Caco-2 (cell line): ENCODE data around the gene FBXL16. TPM values are rescaled to one million over a fixed set of nuclear protein-coding genes. Genes with fewer than 3 reads are reported as not detected.

Source experiments
- BruUV-seq: library from RNA; stranded (reverse); fragments of 400-500 nt; replicated peaks from 2 replicates; lab custom pipeline; 2021; lab: Mats Ljungman, UMichigan
- CTCF ChIA-PET: fragments of 300-600 bp; sonication (Branson Sonifier 250); formaldehyde crosslinking; loops from one replicate; lab custom pipeline; 2022; ENCODE audit warnings: antibody characterized with exemption; lab: Charles Lee
- POLR2A ChIA-PET: fragments of 300-600 bp; sonication (Branson Sonifier 250); formaldehyde crosslinking; loops from one replicate; lab custom pipeline; 2022; ENCODE audit warnings: antibody characterized with exemption; lab: Charles Lee
- DNase-seq, 2 experiments: peaks; one replicate each; pipeline versions ENCODE4 v3.0.0 to v3.0.0-alpha.2; 2020 to 2022
- H3K27me3 ChIP-seq: replicated peaks from 2 replicates; pipeline ENCODE4 v1.6.0; 2011; ENCODE audit warnings: low read length; ENCODE audit not compliant: control insufficient read depth, insufficient read depth
- H3K36me3 ChIP-seq: 2 replicates; pipeline ENCODE4 v1.5.1; 2011; ENCODE audit warnings: low read length; ENCODE audit not compliant: control insufficient read depth, insufficient read depth
- H3K4me1 ChIP-seq: fragments of 250-450 bp; sonication (Bioruptor Pico); 2 replicates; pipeline ENCODE4 v1.5.1; 2020; ENCODE audit warnings: mild to moderate bottlenecking
- H3K4me3 ChIP-seq: 2 replicates; pipeline ENCODE4 v1.5.1; 2011; ENCODE audit warnings: low read depth, mild to moderate bottlenecking, control low read depth, low read length
- H3K9me3 ChIP-seq: fragments of 250-450 bp; sonication (Bioruptor Pico); 2 replicates; pipeline ENCODE4 v1.5.1; 2020; ENCODE audit warnings: mild to moderate bottlenecking, moderate library complexity
- H3K27ac Mint-ChIP-seq: one replicate; pipeline ENCODE4 v1.8.0; 2022; ENCODE audit warnings: mixed read lengths; ENCODE audit not compliant: unreplicated experiment
- H3K27me3 Mint-ChIP-seq: one replicate; pipeline ENCODE4 v1.8.0; 2022; ENCODE audit warnings: mixed read lengths; ENCODE audit not compliant: insufficient read depth, unreplicated experiment
- H3K36me3 Mint-ChIP-seq: one replicate; pipeline ENCODE4 v1.8.0; 2022; ENCODE audit warnings: mild to moderate bottlenecking, mixed read lengths; ENCODE audit not compliant: insufficient read depth, unreplicated experiment
- H3K4me1 Mint-ChIP-seq: one replicate; pipeline ENCODE4 v1.8.0; 2022; ENCODE audit warnings: low read depth, mixed read lengths; ENCODE audit not compliant: unreplicated experiment
- H3K4me3 Mint-ChIP-seq: one replicate; pipeline ENCODE4 v1.8.0; 2022; ENCODE audit warnings: mild to moderate bottlenecking, moderate library complexity, mixed read lengths; ENCODE audit not compliant: unreplicated experiment
- H3K9me3 Mint-ChIP-seq: one replicate; pipeline ENCODE4 v1.8.0; 2022; ENCODE audit warnings: mixed read lengths; ENCODE audit not compliant: unreplicated experiment
- intact Hi-C: fragments of 100-400 bp; cut with micrococcal nuclease; formaldehyde crosslinking; loops from one replicate; pipeline ENCODE4 v1.10.0; 2022; ENCODE audit not compliant: unreplicated experiment
- total RNA-seq: library from RNA; stranded (reverse); gene quantifications from 2 replicates; pipeline ENCODE4 v1.2.3, GENCODE V29; 2022
- TF ChIP-seq, protein P1 (sequence below), 2 experiments: fragments of 200-600 bp in 1 of 2; IDR thresholded peaks; 1 replicate in 1 of 2; 2 replicates in 1 of 2; pipeline versions ENCODE4 v1.5.1 to v1.8.0; 2011 to 2022; ENCODE audit warnings: antibody characterized with exemption in 1 of 2, control low read depth in 1 of 2, inconsistent platforms in 1 of 2, low read depth in 1 of 2, low read length in 1 of 2, mild to moderate bottlenecking in 1 of 2, moderate library complexity in 1 of 2; ENCODE audit not compliant: insufficient read depth in 1 of 2, severe bottlenecking in 1 of 2, unreplicated experiment in 1 of 2

The FBXL16 gene
- total RNA-seq, 1 experiment from 2014 or later = 10.5 TPM

DNA sequence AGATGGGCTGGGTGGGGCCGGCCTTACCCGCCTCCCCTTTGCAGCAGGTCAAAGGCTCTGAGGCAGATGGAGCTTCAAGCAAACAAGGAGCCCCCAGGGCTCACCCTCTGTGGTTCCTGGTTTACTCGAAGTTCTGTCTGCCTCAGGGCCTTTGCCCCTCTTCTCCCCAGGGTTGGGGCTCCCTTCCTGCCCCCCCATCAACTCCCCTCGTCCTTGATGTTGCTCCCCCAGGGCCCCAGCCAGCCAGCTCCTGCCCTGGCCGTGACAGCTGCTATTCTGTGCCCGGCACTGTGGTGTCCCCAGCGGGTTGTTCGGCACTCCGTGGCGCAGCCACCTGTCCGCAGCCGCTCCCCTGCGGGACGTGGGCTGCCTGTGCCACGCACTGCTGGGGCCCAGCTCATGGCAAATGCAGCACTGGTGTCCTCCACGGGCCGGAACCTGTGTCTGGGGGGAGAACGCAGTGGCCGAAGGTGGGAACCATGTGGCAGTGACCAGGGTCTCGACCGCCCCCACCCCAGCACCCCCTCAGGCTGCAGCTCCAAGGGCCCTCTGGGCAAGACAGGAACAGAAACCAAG is 5.0 kb upstream of the FBXL16 start:
- Histone ChIP-seq H3K27me3 (no peaks in the 10 kb centered on the region), H3K4me1 (peaks cover 14% of the 10 kb centered on the region), H3K4me3 (no peak overlapping the region), H3K9me3 (no peaks in the 10 kb centered on the region), H3K36me3 (no peaks in the 10 kb centered on the region)
- Mint-ChIP-seq H3K4me1 (peaks cover 7% of the 10 kb centered on the region), H3K27ac (no peak overlapping the region), H3K4me3 (no peak overlapping the region), H3K27me3 (peaks cover 5% of the 10 kb centered on the region), H3K9me3 (no peaks in the 10 kb centered on the region), H3K36me3 (peaks cover 8% of the 10 kb centered on the region)
- DNase-seq = no peak
- intact Hi-C loops = loop anchor here (10.0 kb wide), 1 partner anchor 74 kb away; the partner anchor contains the start of genes CHTF18 and RPUSD1
- TF ChIP-seq, protein P1, sequence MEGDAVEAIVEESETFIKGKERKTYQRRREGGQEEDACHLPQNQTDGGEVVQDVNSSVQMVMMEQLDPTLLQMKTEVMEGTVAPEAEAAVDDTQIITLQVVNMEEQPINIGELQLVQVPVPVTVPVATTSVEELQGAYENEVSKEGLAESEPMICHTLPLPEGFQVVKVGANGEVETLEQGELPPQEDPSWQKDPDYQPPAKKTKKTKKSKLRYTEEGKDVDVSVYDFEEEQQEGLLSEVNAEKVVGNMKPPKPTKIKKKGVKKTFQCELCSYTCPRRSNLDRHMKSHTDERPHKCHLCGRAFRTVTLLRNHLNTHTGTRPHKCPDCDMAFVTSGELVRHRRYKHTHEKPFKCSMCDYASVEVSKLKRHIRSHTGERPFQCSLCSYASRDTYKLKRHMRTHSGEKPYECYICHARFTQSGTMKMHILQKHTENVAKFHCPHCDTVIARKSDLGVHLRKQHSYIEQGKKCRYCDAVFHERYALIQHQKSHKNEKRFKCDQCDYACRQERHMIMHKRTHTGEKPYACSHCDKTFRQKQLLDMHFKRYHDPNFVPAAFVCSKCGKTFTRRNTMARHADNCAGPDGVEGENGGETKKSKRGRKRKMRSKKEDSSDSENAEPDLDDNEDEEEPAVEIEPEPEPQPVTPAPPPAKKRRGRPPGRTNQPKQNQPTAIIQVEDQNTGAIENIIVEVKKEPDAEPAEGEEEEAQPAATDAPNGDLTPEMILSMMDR (IDR thresholded peaks at IDR 0.05; ENCODE audit: insufficient read depth in 1 of 2, low read depth in 1 of 2, low read length in 1 of 2, severe bottlenecking in 1 of 2, unreplicated experiment in 1 of 2) = no peak
- no TSS peak for BruUV-seq
- ChIA-PET POLR2A (interaction anchor here (0.6 kb wide), 1 partner anchor 60 kb away, joined by 5 read pairs; no protein-coding TSS in a partner anchor), CTCF (interaction anchor here (0.6 to 1.1 kb wide), 3 partner anchors 9 to 270 kb away, joined by 3 to 4 read pairs (median 3); no protein-coding TSS in a partner anchor)

DNA sequence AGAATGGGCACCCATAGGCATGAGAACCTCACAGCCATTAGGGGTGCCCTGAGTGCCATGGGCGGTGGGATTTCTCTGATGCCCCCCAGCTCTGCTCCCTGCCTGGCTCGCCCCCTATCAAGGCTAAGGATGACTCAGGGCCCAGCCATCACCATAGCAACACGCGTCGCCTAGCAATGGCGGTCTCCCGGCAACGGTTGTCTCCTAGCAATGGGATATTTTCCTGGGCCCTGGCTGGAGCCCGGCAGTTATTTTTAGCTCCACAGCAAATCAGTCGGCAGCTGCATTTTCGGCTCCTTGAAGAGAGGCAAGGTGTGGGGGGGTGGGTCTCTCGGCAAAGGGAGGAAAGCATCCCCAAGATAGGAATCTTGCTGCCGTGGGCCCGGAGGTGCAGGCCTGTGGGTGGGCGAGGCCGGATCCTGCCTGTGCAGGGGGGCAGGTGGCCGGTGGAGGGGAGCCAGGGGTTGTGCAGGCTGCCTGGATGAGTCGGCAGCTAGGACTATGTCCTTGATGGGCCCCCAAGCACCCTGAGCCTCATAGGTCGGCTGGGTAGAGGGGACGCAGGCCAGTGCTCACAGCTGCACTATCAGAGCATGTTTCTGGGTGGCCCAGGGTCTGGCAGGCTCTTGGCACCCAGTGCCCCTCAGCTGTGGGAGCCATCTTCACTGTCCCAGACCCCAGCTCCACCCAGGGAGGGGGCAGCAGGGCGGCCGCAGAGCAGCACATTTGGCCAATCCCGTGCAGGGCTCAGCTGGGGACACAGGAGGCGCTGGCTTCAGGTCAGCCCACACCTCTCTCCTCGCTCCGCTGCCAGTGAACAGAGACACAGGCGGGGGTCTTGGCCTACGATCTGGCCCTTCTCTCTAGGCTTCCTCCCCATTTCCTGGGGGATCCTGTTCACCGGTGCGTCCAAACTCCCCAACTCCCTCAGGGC is 4.2 kb upstream of the FBXL16 start:
- Mint-ChIP-seq H3K27me3 (peaks cover 5% of the 10 kb centered on the region), H3K36me3 (peaks cover 8% of the 10 kb centered on the region), H3K4me3 (no peak overlapping the region), H3K4me1 (peaks cover 7% of the 10 kb centered on the region), H3K27ac (no peak overlapping the region), H3K9me3 (no peaks in the 10 kb centered on the region)
- TF ChIP-seq, protein P1 (IDR thresholded peaks at IDR 0.05; ENCODE audit: insufficient read depth in 1 of 2, low read depth in 1 of 2, low read length in 1 of 2, severe bottlenecking in 1 of 2, unreplicated experiment in 1 of 2) = no peak
- Histone ChIP-seq H3K36me3 (no peaks in the 10 kb centered on the region), H3K9me3 (no peaks in the 10 kb centered on the region), H3K4me3 (no peak overlapping the region), H3K4me1 (peaks cover 14% of the 10 kb centered on the region), H3K27me3 (no peaks in the 10 kb centered on the region)
- intact Hi-C loops = loop anchor here (10.0 kb wide), 1 partner anchor 75 kb away; the partner anchor contains the start of genes CHTF18 and RPUSD1
- CTCF ChIA-PET = interaction anchor here (0.6 to 1.0 kb wide), 2 partner anchors 10 to 271 kb away, joined by 3 to 4 read pairs; no protein-coding TSS in a partner anchor
- POLR2A ChIA-PET = no interaction called here
- BruUV-seq = no TSS peak
- DNase-seq = peak in 1 of 2 experiments; percentile 66

DNA sequence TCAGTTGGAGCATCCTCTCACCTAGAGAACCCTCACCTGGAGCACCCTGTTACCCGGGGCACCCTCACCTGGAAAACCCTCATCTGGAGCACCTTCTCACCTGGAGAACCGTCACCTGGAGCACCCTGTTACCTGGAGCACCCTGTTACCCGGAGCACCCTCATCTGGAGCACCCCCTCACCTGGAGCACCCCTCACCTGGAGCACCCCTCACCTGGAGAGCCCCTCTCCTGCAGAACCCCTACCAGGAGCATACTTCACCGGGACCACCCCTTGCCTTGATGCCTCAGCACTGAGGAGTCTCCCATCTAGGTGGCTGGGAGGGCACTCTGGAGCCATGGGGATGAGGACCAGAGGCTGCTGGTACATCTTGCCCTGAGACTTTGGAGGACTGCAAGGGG is 3.4 kb upstream of the FBXL16 start:
- intact Hi-C loops = no loop called here
- H3K4me3 ChIP-seq = no peak overlapping the region
- TF ChIP-seq, protein P1 (IDR thresholded peaks at IDR 0.05; ENCODE audit: insufficient read depth in 1 of 2, low read depth in 1 of 2, low read length in 1 of 2, severe bottlenecking in 1 of 2, unreplicated experiment in 1 of 2) = no peak
- no peak overlapping the region for H3K27ac Mint-ChIP-seq
- no peaks in the 10 kb centered on the region; the same call in 1 of the 2 replicates for H3K27me3 ChIP-seq
- peaks cover 8% of the 10 kb centered on the region for H3K36me3 Mint-ChIP-seq
- POLR2A ChIA-PET = no interaction called here
- no peak for DNase-seq
- H3K9me3 Mint-ChIP-seq = no peaks in the 10 kb centered on the region
- no peak overlapping the region for H3K4me3 Mint-ChIP-seq
- peaks cover 6% of the 10 kb centered on the region; the same call in 1 of the 2 replicates for H3K4me1 ChIP-seq
- BruUV-seq = no TSS peak
- H3K9me3 ChIP-seq = no peaks in the 10 kb centered on the region
- CTCF ChIA-PET = no interaction called here
- peaks cover 5% of the 10 kb centered on the region for H3K27me3 Mint-ChIP-seq
- no peaks in the 10 kb centered on the region for H3K36me3 ChIP-seq
- peaks cover 7% of the 10 kb centered on the region for H3K4me1 Mint-ChIP-seq
